ENCODE data around the gene NPHP4.

GRCh38 chr1:5831600-5832335 lies 160.5 kb downstream of the NPHP4 start:
- TF ChIP-seq CTCF (conservative IDR thresholded peaks at IDR 0.05; ENCODE audit: low read depth, low read length) (no peak), EZH2phosphoT487 (IDR thresholded peaks at IDR 0.05; ENCODE audit: borderline replicate concordance, low read length) (no peak)
